H9 (cell line): ENCODE measurements around the gene RPS14. TPM values are rescaled to one million over a fixed set of nuclear protein-coding genes. Genes with fewer than 3 reads are reported as not detected.

Experiments used
- DNase-seq: peaks from one replicate; pipeline ENCODE4 v3.0.0-alpha.2; 2017
- H2AFZ ChIP-seq: one replicate; pipeline ENCODE4 v1.6.1; 2013; ENCODE audit warnings: mild to moderate bottlenecking, low read length, control low read depth, moderate library complexity
- H2AK5ac ChIP-seq: 2 replicates; pipeline ENCODE4 v1.6.1; 2013; ENCODE audit warnings: low read length, control low read depth, mixed read lengths; ENCODE audit not compliant: insufficient read length
- H2BK120ac ChIP-seq: one replicate; pipeline ENCODE4 v1.6.1; 2013; ENCODE audit warnings: low read depth, mild to moderate bottlenecking, low read length, control low read depth, inconsistent platforms; ENCODE audit not compliant: poor library complexity, severe bottlenecking
- H2BK12ac ChIP-seq: 2 replicates; pipeline ENCODE4 v1.6.1; 2013; ENCODE audit warnings: low read length, control low read depth, mixed read lengths, low read depth; ENCODE audit not compliant: insufficient read length
- H2BK15ac ChIP-seq: 2 replicates; pipeline ENCODE4 v1.6.1; 2013; ENCODE audit warnings: low read depth, low read length, control low read depth
- H2BK20ac ChIP-seq: one replicate; pipeline ENCODE4 v1.6.1; 2013; ENCODE audit warnings: low read depth, mild to moderate bottlenecking, low read length, control low read depth, inconsistent platforms; ENCODE audit not compliant: poor library complexity, severe bottlenecking
- H2BK5ac ChIP-seq: 2 replicates; pipeline ENCODE4 v1.6.1; 2013; ENCODE audit warnings: low read length, control low read depth, mixed read lengths; ENCODE audit not compliant: insufficient read length
- H3K14ac ChIP-seq: 2 replicates; pipeline ENCODE4 v1.6.1; 2013; ENCODE audit warnings: low read length, control low read depth; ENCODE audit not compliant: insufficient read depth
- H3K18ac ChIP-seq: 2 replicates; pipeline ENCODE4 v1.6.1; 2013; ENCODE audit warnings: low read depth, mild to moderate bottlenecking, mixed read lengths, low read length, control low read depth; ENCODE audit not compliant: insufficient read length
- H3K23ac ChIP-seq: 2 replicates; pipeline ENCODE4 v1.6.1; 2013; ENCODE audit warnings: low read length, control low read depth, mixed read lengths, low read depth; ENCODE audit not compliant: insufficient read length
- H3K23me2 ChIP-seq: 2 replicates; pipeline ENCODE4 v1.6.1; 2013; ENCODE audit warnings: low read depth, mild to moderate bottlenecking, mixed read lengths, low read length, control low read depth; ENCODE audit not compliant: insufficient read length, poor library complexity, severe bottlenecking
- H3K27ac ChIP-seq: 2 replicates; pipeline ENCODE4 v1.5.1; 2013; ENCODE audit warnings: low read length, control low read depth, mixed read lengths, low read depth; ENCODE audit not compliant: insufficient read length
- H3K27me3 ChIP-seq: 2 replicates; pipeline ENCODE4 v1.6.1; 2013; ENCODE audit warnings: low read length, control low read depth, inconsistent platforms; ENCODE audit not compliant: insufficient read depth
- H3K4ac ChIP-seq: 2 replicates; pipeline ENCODE4 v1.6.1; 2013; ENCODE audit warnings: low read depth, mild to moderate bottlenecking, control low read depth, inconsistent platforms, low read length, moderate library complexity
- H3K4me1 ChIP-seq: 2 replicates; pipeline ENCODE4 v1.6.1; 2013; ENCODE audit warnings: low read length, control low read depth, inconsistent platforms; ENCODE audit not compliant: insufficient read depth
- H3K4me2 ChIP-seq: 2 replicates; pipeline ENCODE4 v1.6.1; 2013; ENCODE audit warnings: low read length, control low read depth, mixed read lengths; ENCODE audit not compliant: insufficient read length, insufficient read depth
- H3K56ac ChIP-seq: 2 replicates; pipeline ENCODE4 v1.6.1; 2013; ENCODE audit warnings: low read depth, mild to moderate bottlenecking, mixed read lengths, low read length, control low read depth; ENCODE audit not compliant: insufficient read length
- H3K79me1 ChIP-seq: 2 replicates; pipeline ENCODE4 v1.6.1; 2013; ENCODE audit warnings: low read depth, mild to moderate bottlenecking, moderate library complexity, low read length, control low read depth, inconsistent platforms; ENCODE audit not compliant: insufficient read depth, poor library complexity, severe bottlenecking
- H3K79me2 ChIP-seq: 2 replicates; pipeline ENCODE4 v1.6.1; 2013; ENCODE audit warnings: low read length, control low read depth, inconsistent platforms; ENCODE audit not compliant: insufficient read depth
- H3K9ac ChIP-seq: 2 replicates; pipeline ENCODE4 v1.6.1; 2013; ENCODE audit warnings: low read length, control low read depth, mixed read lengths; ENCODE audit not compliant: insufficient read length; ENCODE audit errors: extremely low read depth
- H3K9me3 ChIP-seq: one replicate; pipeline ENCODE4 v1.6.1; 2013; ENCODE audit warnings: low read depth, low read length, inconsistent platforms; ENCODE audit not compliant: control insufficient read depth
- H3T11ph ChIP-seq: one replicate; pipeline ENCODE4 v1.6.1; 2013; ENCODE audit warnings: mild to moderate bottlenecking, low read length, control low read depth, inconsistent platforms
- H4K20me1 ChIP-seq: one replicate; pipeline ENCODE4 v1.6.1; 2013; ENCODE audit not compliant: control insufficient read depth, insufficient read length, insufficient read depth
- H4K5ac ChIP-seq: 2 replicates; pipeline ENCODE4 v1.6.1; 2013; ENCODE audit warnings: low read depth, mild to moderate bottlenecking, mixed read lengths, low read length, control low read depth; ENCODE audit not compliant: insufficient read length
- H4K8ac ChIP-seq: replicated peaks from 2 replicates; pipeline ENCODE4 v1.6.1; 2013; ENCODE audit warnings: low read length, control low read depth, mixed read lengths, low read depth; ENCODE audit not compliant: insufficient read length
- H4K91ac ChIP-seq: 2 replicates; pipeline ENCODE4 v1.6.1; 2013; ENCODE audit warnings: low read depth, mild to moderate bottlenecking, moderate library complexity, mixed read lengths, low read length, control low read depth; ENCODE audit not compliant: insufficient read length
- H3K27ac Mint-ChIP-seq, 3 experiments: 2 replicates in 2 of 3; 3 replicates in 1 of 3; pipeline ENCODE4 v1.8.0; 2020 to 2021; ENCODE audit warnings: mixed read lengths in 3 of 3, mild to moderate bottlenecking in 1 of 3, moderate library complexity in 1 of 3
- H3K27me3 Mint-ChIP-seq: 2 replicates; pipeline ENCODE4 v1.8.0; 2021; ENCODE audit warnings: low read depth, mild to moderate bottlenecking, moderate library complexity, mixed read lengths
- H3K36me3 Mint-ChIP-seq, 3 experiments: 2 replicates in 2 of 3; 3 replicates in 1 of 3; pipeline ENCODE4 v1.8.0; 2020 to 2021; ENCODE audit warnings: low read depth in 3 of 3, mixed read lengths in 3 of 3; ENCODE audit not compliant: insufficient read depth in 1 of 3
- H3K4me1 Mint-ChIP-seq, 2 experiments: 2 replicates each; pipeline ENCODE4 v1.8.0; 2020; ENCODE audit warnings: mixed read lengths in 2 of 2
- H3K4me3 Mint-ChIP-seq, 2 experiments: 2 replicates in 1 of 2; 3 replicates in 1 of 2; pipeline ENCODE4 v1.8.0; 2020 to 2021; ENCODE audit warnings: mild to moderate bottlenecking in 2 of 2, mixed read lengths in 2 of 2, moderate library complexity in 1 of 2
- H3K9me3 Mint-ChIP-seq, 2 experiments: 2 replicates in 1 of 2; 3 replicates in 1 of 2; pipeline ENCODE4 v1.8.0; 2020; ENCODE audit warnings: mild to moderate bottlenecking in 2 of 2, mixed read lengths in 2 of 2, moderate library complexity in 1 of 2
- WGBS: extraction: QIAGEN DNeasy Blood & Tissue Kit; methylation state at CpG from one replicate; pipeline ENCODE4 v1.1.7; 2013; ENCODE audit warnings: missing lambda C conversion rate, low lambda C conversion rate, mixed read lengths; ENCODE audit not compliant: insufficient read length; ENCODE audit errors: extremely low coverage; 5-methylcytosine and 5-hydroxymethylcytosine counted together
- total RNA-seq: library from RNA; stranded (reverse); gene quantifications from 2 replicates; pipeline ENCODE4 v1.2.1, GENCODE V29; 2021
- TF ChIP-seq, protein P1 (sequence below): fragments of 200-600 bp; sonication (generic); conservative IDR thresholded peaks from 3 replicates; pipeline ENCODE4 v1.8.0; 2021; ENCODE audit warnings: antibody characterized with exemption, mild to moderate bottlenecking

Gene RPS14
- total RNA-seq, 1 experiment from 2014 or later: 2,533 TPM

DNA sequence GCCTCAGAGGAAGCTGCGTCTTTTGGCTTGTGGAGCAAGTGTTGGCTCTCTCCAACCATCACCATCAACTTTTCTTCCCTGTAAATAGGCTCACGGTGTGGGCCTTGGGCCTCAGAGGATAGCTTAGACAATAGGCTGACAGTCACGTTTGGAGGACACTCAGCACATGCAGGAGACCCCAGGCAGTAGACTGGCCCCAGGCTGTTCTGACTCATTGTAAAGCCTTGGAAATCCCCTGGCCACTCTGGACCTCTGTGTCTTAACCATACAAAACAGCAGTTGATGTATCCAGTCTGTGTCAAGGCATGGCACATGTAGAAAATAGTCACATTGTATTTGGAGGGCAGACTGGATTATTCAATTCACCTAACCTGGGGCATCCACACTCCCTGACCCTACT, 55.4 kb downstream of the RPS14 start:
- Mint-ChIP-seq H3K27me3 (no peaks in the 10 kb centered on the region; the same call in 1 of the 2 replicates), H3K36me3 (peaks cover 55 to 94% (median 81%) of the 10 kb centered on the region in 3 experiments), H3K4me1 (no peaks in the 10 kb centered on the region), H3K27ac (no peak overlapping the region), H3K4me3 (no peak overlapping the region), H3K9me3 (no peaks in the 10 kb centered on the region)
- no peak overlapping the region for H3K23ac ChIP-seq
- no peaks in the 10 kb centered on the region for H3K79me2 ChIP-seq
- H2AFZ ChIP-seq: no peak overlapping the region
- DNase-seq: no peak
- H3K4me2 ChIP-seq: no peak overlapping the region
- TF ChIP-seq, protein P1, sequence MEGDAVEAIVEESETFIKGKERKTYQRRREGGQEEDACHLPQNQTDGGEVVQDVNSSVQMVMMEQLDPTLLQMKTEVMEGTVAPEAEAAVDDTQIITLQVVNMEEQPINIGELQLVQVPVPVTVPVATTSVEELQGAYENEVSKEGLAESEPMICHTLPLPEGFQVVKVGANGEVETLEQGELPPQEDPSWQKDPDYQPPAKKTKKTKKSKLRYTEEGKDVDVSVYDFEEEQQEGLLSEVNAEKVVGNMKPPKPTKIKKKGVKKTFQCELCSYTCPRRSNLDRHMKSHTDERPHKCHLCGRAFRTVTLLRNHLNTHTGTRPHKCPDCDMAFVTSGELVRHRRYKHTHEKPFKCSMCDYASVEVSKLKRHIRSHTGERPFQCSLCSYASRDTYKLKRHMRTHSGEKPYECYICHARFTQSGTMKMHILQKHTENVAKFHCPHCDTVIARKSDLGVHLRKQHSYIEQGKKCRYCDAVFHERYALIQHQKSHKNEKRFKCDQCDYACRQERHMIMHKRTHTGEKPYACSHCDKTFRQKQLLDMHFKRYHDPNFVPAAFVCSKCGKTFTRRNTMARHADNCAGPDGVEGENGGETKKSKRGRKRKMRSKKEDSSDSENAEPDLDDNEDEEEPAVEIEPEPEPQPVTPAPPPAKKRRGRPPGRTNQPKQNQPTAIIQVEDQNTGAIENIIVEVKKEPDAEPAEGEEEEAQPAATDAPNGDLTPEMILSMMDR: no peak
- no CpG with 5 or more reads among the region's 3 CpGs for WGBS
- H3K56ac ChIP-seq: no peak overlapping the region
- H4K8ac ChIP-seq: no peak overlapping the region
- H3K9ac ChIP-seq: no peak overlapping the region
- no peak overlapping the region for H2BK20ac ChIP-seq
- H3K4ac ChIP-seq: no peak overlapping the region
- H3T11ph ChIP-seq: no peak overlapping the region
- no peak overlapping the region for H2BK12ac ChIP-seq
- H4K20me1 ChIP-seq: no peaks in the 10 kb centered on the region
- H3K18ac ChIP-seq: no peak overlapping the region
- H2BK15ac ChIP-seq: no peak overlapping the region
- no peak overlapping the region for H3K27ac ChIP-seq
- no peaks in the 10 kb centered on the region for H3K4me1 ChIP-seq
- H3K14ac ChIP-seq: no peak overlapping the region
- no peak overlapping the region for H2BK5ac ChIP-seq
- no peak overlapping the region for H2AK5ac ChIP-seq
- no peaks in the 10 kb centered on the region for H3K23me2 ChIP-seq
- no peaks in the 10 kb centered on the region for H3K27me3 ChIP-seq
- H3K79me1 ChIP-seq: no peaks in the 10 kb centered on the region
- H4K91ac ChIP-seq: no peak overlapping the region
- H4K5ac ChIP-seq: no peak overlapping the region
- no peaks in the 10 kb centered on the region for H3K9me3 ChIP-seq
- H2BK120ac ChIP-seq: no peak overlapping the region
